Fibroblast of the aortic adventitia (primary cell): ENCODE data around the gene PDE6D. TPM values are rescaled to one million over a fixed set of nuclear protein-coding genes. Genes with fewer than 3 reads are reported as not detected.

Experiments used
- DNase-seq: peaks from one replicate; pipeline ENCODE4 v3.0.0-alpha.2; 2010; ENCODE audit warnings: low read depth
- H3K4me3 ChIP-seq: 2 replicates; pipeline ENCODE4 v1.5.1; 2011; ENCODE audit warnings: low read depth, mild to moderate bottlenecking, control low read depth, low read length, moderate library complexity
- CTCF ChIP-seq: IDR thresholded peaks from 2 replicates; pipeline ENCODE4 v1.5.1; 2011; ENCODE audit warnings: mild to moderate bottlenecking, low read length, control low read depth, inconsistent platforms; ENCODE audit not compliant: insufficient read depth
- total RNA-seq: library from RNA; depleted of rRNA; stranded (reverse); fragments of >200 nt; gene quantifications from 2 replicates; pipeline ENCODE4 v1.2.3, GENCODE V29; 2012; ENCODE audit warnings: low replicate concordance

PDE6D gene
- total RNA-seq, 1 donor: 30.6 TPM

GRCh38 chr2:231786917-231787292 lies 5.8 kb upstream of the PDE6D start:
- no peak for TF ChIP-seq CTCF
- no peak for DNase-seq
- H3K4me3 ChIP-seq: peak overlapping the region; percentile 99

- DNase-seq: peak; percentile 77
- H3K4me3 ChIP-seq: peak within 1 kb of the TSS; percentile 99
- peak; percentile 55 for TF ChIP-seq CTCF
Observed at GRCh38 chr2:231786177-231786916, 5.3 kb upstream of the PDE6D start, which contains the start of gene COPS7B. Gene COPS7B (plus strand): TSS chr2:231786445. CDS start chr2:231788571, 2,126 bp downstream.

- H3K4me3 ChIP-seq: peak overlapping the region; percentile 99
- TF ChIP-seq CTCF: no peak
- no peak for DNase-seq
Observed at GRCh38 chr2:231785822-231786176, 4.7 kb upstream of the PDE6D start.

GRCh38 chr2:231785413-231785812 lies 4.3 kb upstream of the PDE6D start:
- DNase-seq: no peak
- H3K4me3 ChIP-seq: peak overlapping the region; percentile 99
- no peak for TF ChIP-seq CTCF

GRCh38 chr2:231781798-231782726 lies 980 bp upstream of the PDE6D start:
- peak overlapping the region; percentile 93 for H3K4me3 ChIP-seq
- TF ChIP-seq CTCF: no peak
- DNase-seq: peak; percentile 66

- peak overlapping the region; percentile 93 for H3K4me3 ChIP-seq
- TF ChIP-seq CTCF: no peak
- peak; percentile 12 for DNase-seq
Observed at GRCh38 chr2:231780123-231780908, 766 bp downstream of the PDE6D start.
